ENCODE results near the gene TMEM164.

The TMEM164 gene

GRCh38 chrX:110086162-110086915 lies 83.4 kb downstream of the TMEM164 start:
- DNase-seq: no peak

- peak; percentile 48 for DNase-seq
Measured at GRCh38 chrX:110086916-110087484, 84.1 kb downstream of the TMEM164 start.

DNA sequence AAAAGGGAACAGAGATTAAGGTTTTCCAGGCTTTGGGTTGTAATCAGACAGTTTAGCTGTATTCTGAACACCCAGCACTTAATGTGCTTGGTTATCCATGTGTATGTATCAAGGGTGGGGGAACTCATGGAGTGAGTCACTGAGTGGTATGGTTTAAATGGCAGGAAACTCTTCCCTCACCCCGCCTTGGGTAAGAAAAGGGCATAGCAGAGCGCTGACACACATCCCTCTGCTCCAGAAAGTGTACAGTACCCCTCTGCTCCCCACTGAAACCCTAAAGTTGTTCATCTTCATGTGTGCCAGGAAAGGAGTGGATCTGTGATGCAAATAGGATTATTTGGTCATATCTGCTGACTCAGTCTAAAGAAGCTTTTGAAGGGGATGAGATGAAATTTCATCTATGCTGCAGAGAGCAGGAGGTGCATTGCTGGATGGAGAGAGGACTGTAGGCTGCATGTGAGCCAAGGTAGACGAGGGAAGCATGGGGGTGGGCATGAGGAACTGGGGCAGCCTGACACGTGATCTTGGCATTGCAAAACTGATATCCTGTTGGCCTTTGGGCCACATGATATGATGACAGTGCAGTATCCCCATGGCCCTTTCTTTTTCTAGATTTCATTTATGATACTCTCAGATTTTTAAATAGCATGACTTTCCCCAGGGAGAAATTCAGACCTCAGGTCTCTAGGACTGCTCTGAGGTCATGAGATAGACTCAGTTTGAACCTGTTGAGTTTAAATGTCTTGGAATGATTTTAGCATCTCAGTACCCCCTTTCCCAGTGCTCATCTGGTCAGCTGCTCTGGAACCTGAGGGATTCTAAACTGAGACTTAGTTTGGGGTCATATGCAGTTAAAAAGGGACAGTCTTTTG lies 84.8 kb downstream of the TMEM164 start:
- DNase-seq: no peak

DNA sequence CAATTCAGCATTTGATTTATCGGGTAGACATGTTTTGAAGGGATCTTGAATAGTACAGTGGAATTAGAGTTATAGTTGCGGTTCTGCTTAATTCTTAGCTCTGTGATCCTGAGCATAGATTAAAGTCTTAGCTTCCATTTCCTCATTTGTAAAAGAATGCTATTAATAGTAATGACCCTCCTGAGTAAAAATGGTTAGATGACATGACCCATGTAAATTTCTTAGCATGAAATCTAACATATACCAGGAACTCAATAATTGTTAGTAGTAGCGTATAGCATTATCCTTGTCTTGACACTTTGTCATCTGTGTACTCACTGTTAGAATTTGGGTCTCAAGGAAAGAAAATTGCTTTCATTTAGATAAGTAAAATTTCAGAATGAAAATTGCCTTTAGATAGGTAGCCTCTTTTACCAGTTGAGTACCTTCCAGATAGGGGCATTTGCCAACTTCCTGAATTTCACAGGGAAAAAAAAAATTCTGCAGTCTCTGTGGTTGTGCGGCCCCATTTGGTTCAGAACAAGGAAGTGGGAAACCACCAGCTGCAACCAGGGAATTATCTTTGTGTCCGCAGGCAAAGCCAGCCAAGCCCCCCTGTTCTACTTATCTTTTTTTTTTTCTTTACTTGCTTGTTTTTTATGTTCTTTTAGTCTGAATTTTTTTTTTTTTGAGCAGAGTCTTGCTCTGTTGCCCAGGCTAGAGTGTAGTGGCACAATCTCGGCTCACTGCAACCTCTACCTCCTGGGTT lies 86.9 kb downstream of the TMEM164 start:
- DNase-seq: no peak

DNA sequence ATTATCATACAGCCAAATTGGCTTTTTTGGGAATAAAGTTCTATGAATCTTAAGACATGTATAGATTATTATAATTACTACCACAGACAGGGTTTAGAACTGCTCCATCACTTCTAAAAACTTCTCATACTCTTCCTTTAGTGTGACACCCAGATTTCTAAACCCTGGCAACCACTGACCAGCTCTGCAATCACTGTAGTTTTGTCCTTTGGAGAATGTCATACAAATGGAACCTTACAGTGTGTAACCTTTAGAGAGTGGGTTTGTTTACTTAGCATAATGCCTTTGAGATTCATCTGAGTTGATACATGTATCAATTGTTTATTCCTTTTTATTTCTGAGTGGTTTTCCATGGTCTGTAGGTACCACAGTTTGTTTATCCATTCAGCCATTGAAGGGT lies 95.0 kb downstream of the TMEM164 start:
- no peak for DNase-seq

GRCh38 chrX:110103344-110103743 lies 100.4 kb downstream of the TMEM164 start:
- DNase-seq: no peak

DNA sequence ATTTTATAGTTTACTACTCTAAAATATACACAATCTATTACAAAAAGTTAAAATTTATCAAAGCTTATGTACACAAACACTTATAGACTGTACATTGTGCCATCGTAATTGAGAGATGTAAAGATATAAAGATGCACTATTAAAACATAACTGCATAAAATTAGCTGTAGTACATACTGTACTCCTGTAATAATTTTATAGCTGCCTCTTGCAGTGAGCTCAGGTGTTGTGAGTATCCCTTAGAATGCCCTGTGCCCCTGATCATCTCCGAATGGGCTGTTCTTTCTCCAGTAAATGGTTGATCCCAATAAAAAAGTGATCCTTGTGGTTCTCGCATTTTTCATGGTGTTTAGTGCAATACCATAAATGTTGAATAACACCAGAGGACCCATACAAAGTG lies 101.2 kb downstream of the TMEM164 start:
- no peak for DNase-seq

- peak; percentile 63 for DNase-seq
Measured at GRCh38 chrX:110108381-110108821, 105.5 kb downstream of the TMEM164 start.

DNA sequence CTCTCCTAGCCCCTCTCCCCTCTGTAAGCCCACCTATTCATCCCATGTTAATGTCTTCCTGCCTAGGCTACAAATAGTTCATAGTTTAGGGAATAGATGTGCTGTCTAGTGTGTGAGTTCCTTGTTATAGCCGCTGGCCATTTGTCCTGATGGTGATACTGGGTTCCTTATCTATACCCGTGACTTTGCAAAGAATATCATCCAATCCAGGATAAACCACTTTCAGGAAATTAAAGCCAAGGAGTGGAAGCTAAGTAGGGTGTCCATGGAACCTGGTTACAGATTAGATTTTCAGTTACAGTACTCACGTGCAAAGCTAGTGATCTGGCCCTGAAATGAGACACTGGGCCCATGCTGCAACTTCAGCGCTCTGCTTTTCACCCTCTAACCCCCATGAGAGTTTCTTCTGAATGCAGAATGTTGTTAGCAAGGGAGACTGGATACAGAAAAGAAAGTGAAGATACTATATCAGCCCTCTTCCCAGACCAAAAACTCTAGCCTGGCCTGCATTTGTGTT lies 111.4 kb downstream of the TMEM164 start:
- DNase-seq: no peak

DNA sequence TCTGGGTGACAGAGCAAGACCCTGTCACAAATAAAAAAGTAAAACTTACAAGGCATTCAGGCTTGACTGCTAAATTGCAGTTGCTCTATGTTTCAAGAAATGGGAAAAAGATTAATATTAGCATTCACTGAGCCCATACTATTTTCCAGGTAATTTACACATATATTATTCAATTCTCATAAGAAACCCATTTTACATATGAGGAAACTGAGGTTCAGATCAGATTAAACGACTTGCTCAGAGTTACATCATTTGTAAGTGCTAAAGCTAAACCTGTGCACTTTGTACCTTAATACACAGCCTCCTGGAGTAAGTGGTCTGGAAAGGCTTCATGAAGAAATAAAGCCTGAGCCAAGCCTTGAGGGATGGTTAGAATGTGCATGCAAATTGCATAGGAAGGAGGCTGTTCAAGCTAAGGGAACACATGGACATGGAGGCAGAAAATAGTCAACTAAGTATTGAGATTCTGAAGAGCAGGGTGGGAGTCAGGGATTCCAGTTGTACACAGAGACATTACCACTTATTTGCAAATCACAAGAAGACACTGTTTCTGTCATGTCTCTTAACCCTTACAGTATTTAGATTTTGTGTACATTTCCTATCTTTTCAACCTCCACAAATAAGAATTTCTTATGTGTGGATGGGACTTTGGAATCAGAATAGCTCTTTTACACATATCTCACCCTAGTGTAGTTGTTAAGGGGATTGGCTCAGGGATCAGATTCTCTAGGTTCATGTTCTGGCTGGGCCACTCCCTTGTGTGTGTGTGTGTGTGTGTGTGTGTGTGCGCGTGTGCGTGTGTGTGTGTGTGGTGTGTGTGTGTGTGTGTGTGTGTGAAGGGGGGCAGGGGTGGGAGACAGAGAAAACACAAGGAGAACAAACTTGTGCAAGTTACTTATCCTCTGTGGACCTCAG lies 113.4 kb downstream of the TMEM164 start:
- DNase-seq: no peak

- DNase-seq: no peak
Measured at GRCh38 chrX:110118530-110118929, 115.6 kb downstream of the TMEM164 start.

- DNase-seq: no peak
Measured at GRCh38 chrX:110119480-110119879, 116.6 kb downstream of the TMEM164 start.

GRCh38 chrX:110120025-110120424 lies 117.1 kb downstream of the TMEM164 start:
- DNase-seq: no peak

- DNase-seq: no peak
Measured at GRCh38 chrX:110123331-110123782, 120.4 kb downstream of the TMEM164 start.

- no peak for DNase-seq
Measured at GRCh38 chrX:110125446-110126162, 122.7 kb downstream of the TMEM164 start.

GRCh38 chrX:110131031-110131430 lies 128.1 kb downstream of the TMEM164 start:
- no peak for DNase-seq

DNA sequence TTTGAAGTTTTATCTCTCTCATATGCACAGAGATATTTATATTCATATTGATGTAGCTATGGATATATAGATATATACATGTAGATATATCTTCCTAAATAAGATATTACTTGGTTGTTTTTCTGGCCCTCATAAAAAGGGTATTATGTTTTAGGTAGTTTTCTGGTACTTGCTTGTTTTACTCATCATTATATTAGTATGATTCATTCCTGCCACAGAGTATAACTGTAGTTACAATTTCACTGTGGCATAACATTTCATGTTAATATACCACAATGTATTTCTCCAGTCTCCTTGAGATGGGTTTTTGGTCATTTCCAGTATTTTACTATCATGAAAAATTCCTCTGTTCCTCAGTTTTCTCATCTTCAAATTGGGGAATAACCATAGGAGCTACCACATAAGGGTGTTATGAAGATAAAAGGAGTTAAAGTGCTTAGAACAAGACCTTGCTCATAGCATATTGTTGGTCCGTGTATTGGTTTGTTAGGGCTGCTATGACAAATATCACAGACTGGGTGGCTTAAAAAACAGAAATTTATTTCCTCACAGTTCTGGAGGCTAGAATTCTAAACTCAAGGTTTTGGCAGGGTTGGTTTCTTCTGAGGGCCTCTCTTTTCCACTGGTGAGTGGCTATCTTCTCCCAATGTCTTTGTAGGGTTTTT lies 129.7 kb downstream of the TMEM164 start:
- DNase-seq: no peak

DNA sequence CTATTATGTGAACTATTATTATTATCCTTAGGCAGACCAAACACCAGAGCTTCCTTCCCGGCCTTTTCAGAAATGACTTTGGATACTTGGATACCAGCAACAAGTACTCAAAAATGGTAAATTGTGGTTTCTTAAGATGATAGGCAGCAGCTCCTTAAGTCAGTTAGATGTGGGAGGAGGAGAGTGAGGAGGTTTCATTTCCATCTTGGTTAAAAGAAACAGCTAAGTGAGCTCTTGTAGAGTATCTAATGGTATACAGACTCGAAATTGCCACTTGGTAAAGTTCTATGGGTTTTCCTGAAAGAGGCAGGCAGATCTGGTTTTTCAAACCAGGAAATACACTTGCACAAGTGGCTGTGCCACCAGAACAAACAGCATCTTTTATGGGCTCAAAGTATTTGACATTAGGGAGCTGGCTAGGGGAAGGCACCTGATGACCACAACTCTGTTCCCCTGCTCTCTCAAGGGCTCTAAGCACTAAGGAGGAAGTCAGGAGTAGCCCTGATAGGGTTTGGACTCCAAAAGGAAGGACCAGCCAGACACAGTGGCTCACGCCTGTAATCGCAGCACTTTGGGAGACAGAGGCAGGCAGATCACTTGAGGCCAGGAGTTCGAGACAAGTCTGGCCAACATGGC lies 130.9 kb downstream of the TMEM164 start:
- no peak for DNase-seq

DNA sequence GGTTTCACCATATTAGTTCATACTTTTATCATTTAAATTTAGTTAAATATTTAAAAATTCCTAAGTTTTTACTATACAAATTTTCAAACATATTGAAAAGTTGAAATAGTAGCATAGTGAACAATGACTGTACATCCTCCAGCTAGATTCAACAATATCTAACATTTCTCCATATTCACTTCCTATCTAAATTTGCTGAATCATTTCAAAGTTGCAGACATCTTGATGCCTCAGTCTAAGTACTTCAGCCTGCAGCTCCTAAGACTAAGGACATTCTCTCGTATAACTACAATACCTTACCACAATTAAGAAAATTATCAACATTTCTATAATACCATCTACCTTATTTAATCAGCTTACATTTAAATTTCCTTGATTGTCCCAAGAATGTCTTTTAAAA lies 132.7 kb downstream of the TMEM164 start:
- DNase-seq: no peak

GRCh38 chrX:110136136-110136535 lies 133.2 kb downstream of the TMEM164 start:
- DNase-seq: no peak
